ENCODE data around the gene PMP22.
"Not testable (repeated sequence)": the region's sequence is repeated elsewhere in the genome, so short reads cannot be mapped to it uniquely, and the experiment has no call there.

Gene PMP22

GRCh38 chr17:15200574-15200973 lies 64.6 kb downstream of the PMP22 start:
- DNase-seq = not testable (repeated sequence)

- no peak for DNase-seq
Measured at GRCh38 chr17:15197229-15197628, 67.9 kb downstream of the PMP22 start.

GRCh38 chr17:15194859-15195277 lies 70.3 kb downstream of the PMP22 start:
- no peak for DNase-seq

- no peak for DNase-seq
Measured at GRCh38 chr17:15185625-15185991, 79.5 kb downstream of the PMP22 start.

GRCh38 chr17:15184872-15185624 lies 80.1 kb downstream of the PMP22 start:
- no peak for DNase-seq

GRCh38 chr17:15181816-15182215 lies 83.3 kb downstream of the PMP22 start:
- no peak for DNase-seq

- no peak for DNase-seq
Measured at GRCh38 chr17:15181333-15181732, 83.8 kb downstream of the PMP22 start.

GRCh38 chr17:15180121-15180561 lies 85.0 kb downstream of the PMP22 start:
- DNase-seq = no peak

Measured in activated CD4-positive, alpha-beta T cell treated with anti-CD3 and anti-CD28 coated beads, Interleukin-2, amount 50 U/mL, for 4 hours (primary cell).